Measurements from ENCODE around the gene NAXD.

DNA sequence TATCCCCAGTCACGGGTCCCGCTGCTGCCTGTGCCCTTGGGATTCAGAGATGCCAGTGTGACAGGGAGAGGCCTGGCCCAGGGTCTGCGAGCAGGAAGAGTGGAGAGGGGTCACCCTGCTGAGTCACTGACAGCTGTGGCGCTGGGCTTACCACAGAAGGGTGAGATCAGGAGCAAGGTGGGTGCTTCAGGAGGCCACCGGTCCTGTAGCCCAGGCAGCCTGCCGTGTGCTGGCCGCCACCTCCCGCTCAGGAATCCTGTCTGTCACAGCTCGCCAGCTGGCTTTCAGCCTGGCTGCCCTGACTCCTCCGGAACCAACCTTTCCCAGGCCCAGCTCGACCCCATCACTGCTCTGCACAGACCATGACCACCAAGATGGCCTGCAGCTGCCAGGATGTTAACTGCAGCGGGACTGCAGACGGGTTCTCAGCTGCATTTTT lies 25.3 kb downstream of the NAXD start:
- no peak for TF ChIP-seq SMC3 (IDR thresholded peaks at IDR 0.05; ENCODE audit: low read depth, low read length)
- no peak for TF ChIP-seq RAD21 (IDR thresholded peaks at IDR 0.05; ENCODE audit: low read length)
- TF ChIP-seq CTCF (conservative IDR thresholded peaks at IDR 0.05; ENCODE audit: low read depth, low read length), result no peak
- no peak for TF ChIP-seq MAZ (IDR thresholded peaks at IDR 0.05; ENCODE audit: borderline replicate concordance, low read depth, low read length)
- TF ChIP-seq CEBPB (IDR thresholded peaks at IDR 0.05; ENCODE audit: low read depth, low read length), result no peak
- no peak for TF ChIP-seq MAFK (IDR thresholded peaks at IDR 0.05; ENCODE audit: low read depth, low read length)
- no peak for TF ChIP-seq BHLHE40 (IDR thresholded peaks at IDR 0.05; ENCODE audit: low read depth, low read length)
- TF ChIP-seq POLR2A (IDR thresholded peaks at IDR 0.05; ENCODE audit: low read depth, low read length), result no peak
- no peak for TF ChIP-seq CHD1 (IDR thresholded peaks at IDR 0.05; ENCODE audit: low read depth, low read length)
- TF ChIP-seq ELK1 (IDR thresholded peaks at IDR 0.05; ENCODE audit: borderline replicate concordance, low read depth, low read length), result no peak
